Transverse colon (tissue), 4 donors: ENCODE results near the gene WNT7A. TPM values are rescaled to one million over a fixed set of nuclear protein-coding genes. Genes with fewer than 3 reads are reported as not detected.

Experiments
- DNase-seq: peaks from one replicate; pipeline ENCODE4 v3.0.0-alpha.2; 2019
- H3K27ac ChIP-seq, 4 donors: fragments of 200-600 bp; sonication (generic); 2 replicates each; pipeline ENCODE4 v1.5.1; 2016 to 2018; ENCODE audit warnings: inconsistent platforms in 4 of 4
- H3K27me3 ChIP-seq: fragments of 200-600 bp; sonication (generic); 2 replicates; pipeline ENCODE4 v1.5.1; 2017; ENCODE audit warnings: inconsistent platforms
- H3K36me3 ChIP-seq, 4 donors: fragments of 200-600 bp; sonication (generic); 2 replicates each; pipeline ENCODE4 v1.5.1; 2017 to 2019; ENCODE audit warnings: inconsistent platforms in 4 of 4
- H3K4me1 ChIP-seq, 4 donors: fragments of 200-600 bp; sonication (generic); 2 replicates each; pipeline ENCODE4 v1.5.1; 2017 to 2020; ENCODE audit warnings: inconsistent platforms in 4 of 4
- H3K4me3 ChIP-seq, 4 donors: fragments of 200-600 bp; sonication (generic); 1 replicate in 1 of 4; 2 replicates in 3 of 4; pipeline versions ENCODE4 v1.5.1 to v1.6.1; 2017 to 2019; ENCODE audit warnings: inconsistent platforms in 4 of 4
- H3K9me3 ChIP-seq, 2 donors: fragments of 200-600 bp; sonication (generic); 2 replicates each; pipeline ENCODE4 v1.5.1; 2017 to 2019; ENCODE audit warnings: inconsistent platforms in 2 of 2
- CTCF ChIP-seq, 5 experiments: fragments of 200-600 bp in 3 of 5; fragments of 450-650 bp in 2 of 5; sonication (generic) in 3 of 5; IDR thresholded peaks; 1 replicate in 2 of 5; 2 replicates in 3 of 5; pipeline ENCODE4 v1.5.1; 2016 to 2017; ENCODE audit warnings: antibody characterized with exemption in 5 of 5, inconsistent platforms in 3 of 5, mild to moderate bottlenecking in 2 of 5, moderate library complexity in 1 of 5
- EP300 ChIP-seq: sonication (generic); formaldehyde crosslinking; IDR thresholded peaks from one replicate; pipeline ENCODE4 v1.6.1; 2017; ENCODE audit warnings: antibody characterized with exemption, low read depth
- POLR2A ChIP-seq: fragments of 450-650 bp; IDR thresholded peaks from one replicate; pipeline ENCODE4 v1.6.1; 2016; ENCODE audit warnings: antibody characterized with exemption, mild to moderate bottlenecking, moderate library complexity
- POLR2AphosphoS5 ChIP-seq, 3 donors: sonication (generic); formaldehyde crosslinking; IDR thresholded peaks; one replicate each; pipeline ENCODE4 v1.6.1; 2016; ENCODE audit warnings: antibody characterized with exemption in 3 of 3
- WGBS, 2 donors: methylation state at CpG; one replicate each; pipeline ENCODE4 v1.1.5; 2018; ENCODE audit warnings: low coverage in 1 of 2; 5-methylcytosine and 5-hydroxymethylcytosine counted together
- in situ Hi-C, 4 donors: fragments of 200-750 bp; cut with MboI; loops; one replicate each; pipeline versions ENCODE4 v1.15.0 to v1.15.1; 2017; ENCODE audit warnings: low sequenced_read_pairs in 3 of 4, low pct_ligation_motif_present in 1 of 4, low pct_unique_long_range_greater_than_20kb in 1 of 4
- intact Hi-C: fragments of 100-400 bp; cut with DNase I; formaldehyde crosslinking; loops from one replicate; pipeline ENCODE4 v1.15.1; 2023; ENCODE audit warnings: low total_unique reads
- total RNA-seq, 4 donors: library from RNA; depleted of rRNA; stranded (reverse); fragments of >200 nt; gene quantifications; one replicate each; pipeline ENCODE4 v1.1.0, GENCODE V29; 2016

Gene WNT7A
- total RNA-seq, 4 donors from 2014 or later, result not detected

GRCh38 chr3:13808550-13808949 lies 71.3 kb downstream of the WNT7A start:
- Histone ChIP-seq H3K4me1 (no peaks in the 10 kb centered on the region), H3K27me3 (no peaks in the 10 kb centered on the region), H3K9me3 (peaks cover 0 to 2% of the 10 kb centered on the region in 2 donors), H3K4me3 (no peak overlapping the region), H3K27ac (no peak overlapping the region), H3K36me3 (no peaks in the 10 kb centered on the region)
- no peak for DNase-seq
- WGBS, 2 donors, result 40 to 76% methylated on average over 1 to 8 of the region's 8 CpGs
- intact Hi-C loops, result no loop called here
- in situ Hi-C loops, result no loop called here
- TF ChIP-seq POLR2AphosphoS5 (IDR thresholded peaks at IDR 0.05) (no peak), POLR2A (no peak)

- Histone ChIP-seq H3K36me3 (no peaks in the 10 kb centered on the region), H3K27me3 (no peaks in the 10 kb centered on the region), H3K27ac (no peak overlapping the region), H3K9me3 (no peaks in the 10 kb centered on the region), H3K4me1 (no peaks in the 10 kb centered on the region), H3K4me3 (no peak overlapping the region)
- DNase-seq, result no peak
- no peak for TF ChIP-seq EP300
- no peak for TF ChIP-seq POLR2AphosphoS5 (IDR thresholded peaks at IDR 0.05)
- WGBS, 2 donors, result 70% methylated on average over 13 of the region's 15 CpGs; no CpG with 5 or more reads in 1 of the 2 donors
- in situ Hi-C loops (no loop called here), intact Hi-C loops (loop anchor here (5.0 kb wide), 1 partner anchor 406 kb away; no protein-coding TSS in a partner anchor)
Measured at GRCh38 chr3:13801361-13802204, 78.3 kb downstream of the WNT7A start.

GRCh38 chr3:13800064-13800463 lies 79.8 kb downstream of the WNT7A start:
- no peaks in the 10 kb centered on the region for H3K4me1 ChIP-seq
- no peaks in the 10 kb centered on the region for H3K36me3 ChIP-seq
- no peaks in the 10 kb centered on the region for H3K9me3 ChIP-seq
- TF ChIP-seq POLR2AphosphoS5 (IDR thresholded peaks at IDR 0.05), result no peak
- TF ChIP-seq EP300, result no peak
- TF ChIP-seq CTCF (IDR thresholded peaks at IDR 0.05), result no peak
- TF ChIP-seq POLR2A, result no peak
- 81% methylated on average over 6 of the region's 6 CpGs; no CpG with 5 or more reads in 1 of the 2 donors for WGBS, 2 donors
- H3K27me3 ChIP-seq, result no peaks in the 10 kb centered on the region
- H3K27ac ChIP-seq, result no peak overlapping the region
- no peak for DNase-seq
- in situ Hi-C loops, result no loop called here
- no peak overlapping the region for H3K4me3 ChIP-seq
- intact Hi-C loops, result loop anchor here (5.0 kb wide), 1 partner anchor 407 kb away; no protein-coding TSS in a partner anchor

- Histone ChIP-seq H3K27ac (no peak overlapping the region), H3K27me3 (peaks cover 3% of the 10 kb centered on the region), H3K9me3 (no peaks in the 10 kb centered on the region), H3K4me3 (no peak overlapping the region), H3K4me1 (no peaks in the 10 kb centered on the region), H3K36me3 (no peaks in the 10 kb centered on the region)
- intact Hi-C loops (no loop called here), in situ Hi-C loops (no loop called here)
- TF ChIP-seq POLR2A, result no peak
- no peak for TF ChIP-seq POLR2AphosphoS5 (IDR thresholded peaks at IDR 0.05)
- no peak for TF ChIP-seq CTCF (IDR thresholded peaks at IDR 0.05)
- TF ChIP-seq EP300, result no peak
- no peak for DNase-seq
- 73% methylated on average over 11 of the region's 11 CpGs; no CpG with 5 or more reads in 1 of the 2 donors for WGBS, 2 donors
Measured at GRCh38 chr3:13798401-13798800, 81.5 kb downstream of the WNT7A start.

- in situ Hi-C loops, result no loop called here
- no peak overlapping the region for H3K27ac ChIP-seq
- H3K36me3 ChIP-seq, result no peaks in the 10 kb centered on the region
- H3K27me3 ChIP-seq, result peaks cover 13% of the 10 kb centered on the region
- TF ChIP-seq POLR2A (no peak), EP300 (no peak), POLR2AphosphoS5 (IDR thresholded peaks at IDR 0.05) (no peak), CTCF (IDR thresholded peaks at IDR 0.05) (no peak)
- H3K4me1 ChIP-seq, result no peaks in the 10 kb centered on the region
- H3K4me3 ChIP-seq, result no peak overlapping the region
- H3K9me3 ChIP-seq, result no peaks in the 10 kb centered on the region
- no peak for DNase-seq
- intact Hi-C loops, result no loop called here
- 34 to 63% methylated on average over 6 to 15 of the region's 15 CpGs for WGBS, 2 donors
Measured at GRCh38 chr3:13796701-13797460, 83.0 kb downstream of the WNT7A start.
